GM18502 (cell line): ENCODE results near the gene LYPD1.
"Not testable (repeated sequence)": the region's sequence is repeated elsewhere in the genome, so short reads cannot be mapped to it uniquely, and the experiment has no call there.

Experiments
- ATAC-seq: cut with Tn5 transposase; IDR thresholded peaks from one replicate; pipeline ENCODE4 v1.9.1; 2021; ENCODE audit warnings: mild to moderate bottlenecking; ENCODE audit not compliant: unreplicated experiment, poor library complexity

Gene LYPD1

DNA sequence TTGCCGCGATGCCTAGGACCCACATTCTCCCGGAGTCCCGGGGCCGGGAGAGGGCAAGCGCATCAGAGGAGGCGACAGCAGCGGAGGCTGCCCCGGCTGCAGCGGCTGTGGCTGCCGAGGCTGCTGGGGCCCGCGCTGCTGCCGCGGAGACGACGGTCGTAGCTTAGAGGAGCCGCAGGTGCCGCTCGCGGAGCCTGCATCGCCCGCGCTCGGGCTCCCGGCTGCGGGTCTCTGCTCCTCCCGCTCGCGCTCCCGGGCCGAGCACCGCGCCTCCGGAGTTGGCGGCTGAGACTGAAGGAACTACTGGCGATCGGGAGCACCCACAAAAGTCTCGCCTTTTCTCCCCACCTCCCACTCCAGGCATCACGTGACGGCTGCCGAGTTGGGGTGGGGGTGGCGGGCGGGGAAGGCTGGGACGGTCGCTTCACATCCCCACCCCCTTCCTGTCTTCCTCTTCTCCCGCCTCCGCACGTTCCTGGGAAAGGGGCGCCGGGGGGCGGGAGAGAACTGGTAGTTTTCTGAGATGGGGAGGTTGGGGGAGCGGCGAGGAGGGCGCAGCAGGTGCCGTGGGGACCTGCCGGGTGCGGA lies at the start of gene LYPD1:
LYPD1 (minus strand) TSS at position 298 of the 588 bp plus-strand sequence; CDS start at position 25, 273 bp downstream.
- no peak for ATAC-seq

DNA sequence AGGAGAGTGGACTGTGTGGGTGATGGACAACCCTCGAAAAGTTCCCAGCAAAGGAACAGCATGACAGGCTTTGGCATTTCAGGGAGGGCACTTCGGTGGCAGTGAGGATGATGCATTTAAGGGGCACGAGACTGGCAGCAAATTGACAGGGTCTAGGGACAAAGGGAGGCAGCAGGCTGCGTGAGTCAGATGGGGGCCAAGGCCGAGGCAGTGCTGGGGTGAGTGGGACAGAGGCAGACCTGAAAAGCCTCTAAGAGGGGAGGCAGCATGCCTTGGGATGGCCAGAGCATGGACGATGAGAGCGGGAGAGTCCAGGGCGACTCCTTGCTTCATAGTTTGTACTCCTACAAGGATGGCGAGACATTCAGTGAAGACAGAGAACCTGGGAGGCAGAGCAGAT lies 49.5 kb upstream of the LYPD1 start:
- ATAC-seq = no peak

DNA sequence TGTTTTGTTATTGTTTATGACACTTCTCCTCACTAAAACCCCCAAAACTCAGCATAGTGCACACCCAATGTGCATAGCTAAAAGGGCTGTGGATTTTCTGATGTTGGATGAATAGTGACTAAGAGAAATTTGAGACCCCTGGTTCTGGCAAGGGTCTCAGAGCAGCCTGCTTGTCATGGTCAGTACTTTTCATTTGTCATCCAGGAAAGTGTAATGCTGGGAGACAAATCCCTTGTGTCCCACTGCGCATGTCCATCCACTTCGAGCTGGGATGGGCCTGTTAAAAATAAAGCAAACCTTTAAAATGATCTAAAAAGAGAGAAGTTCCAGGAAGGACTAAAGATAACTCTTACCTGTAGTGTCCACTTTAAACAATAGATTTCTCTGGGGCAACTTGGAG lies 46.9 kb upstream of the LYPD1 start:
- no peak for ATAC-seq

GRCh38 chr2:132715386-132716351 lies 45.7 kb upstream of the LYPD1 start:
- ATAC-seq = no peak

DNA sequence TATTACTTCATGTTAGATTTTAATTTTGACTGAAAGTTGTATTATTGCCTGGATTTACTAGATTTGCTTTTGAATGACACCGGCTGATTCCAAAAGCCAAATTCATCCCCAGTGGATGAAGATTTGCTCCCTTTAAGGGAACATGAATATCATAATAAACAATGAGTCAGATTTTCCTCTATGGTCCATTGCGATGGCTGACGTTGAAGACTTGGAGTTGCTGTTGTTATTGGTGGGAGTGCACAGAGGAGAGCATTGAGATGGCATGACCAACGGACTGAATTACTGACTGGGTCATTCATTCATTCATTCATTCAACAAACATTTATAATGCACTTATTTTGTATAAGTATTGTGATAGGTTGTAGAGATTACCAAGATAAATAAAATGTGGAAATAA lies 33.4 kb upstream of the LYPD1 start:
- ATAC-seq = no peak

GRCh38 chr2:132701810-132702209 lies 31.8 kb upstream of the LYPD1 start:
- ATAC-seq = no peak

DNA sequence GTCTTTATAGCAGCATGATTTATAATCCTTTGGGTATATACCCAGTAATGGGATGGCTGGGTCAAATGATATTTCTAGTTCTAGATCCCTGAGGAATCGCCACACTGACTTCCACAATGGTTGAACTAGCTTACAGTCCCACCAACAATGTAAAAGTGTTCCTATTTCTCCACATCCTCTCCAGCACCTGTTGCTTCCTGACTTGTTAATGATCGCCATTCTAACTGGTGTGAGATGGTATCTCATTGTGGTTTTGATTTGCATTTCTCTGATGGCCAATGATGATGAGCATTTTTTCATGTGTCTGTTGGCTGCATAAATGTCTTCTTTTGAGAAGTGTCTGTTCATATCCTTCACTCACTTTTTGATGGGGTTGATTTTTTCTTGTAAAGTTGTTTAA lies 29.8 kb upstream of the LYPD1 start:
- not testable (repeated sequence) for ATAC-seq

- ATAC-seq = not testable (repeated sequence)
Observed at GRCh38 chr2:132698347-132698746, 28.3 kb upstream of the LYPD1 start.

DNA sequence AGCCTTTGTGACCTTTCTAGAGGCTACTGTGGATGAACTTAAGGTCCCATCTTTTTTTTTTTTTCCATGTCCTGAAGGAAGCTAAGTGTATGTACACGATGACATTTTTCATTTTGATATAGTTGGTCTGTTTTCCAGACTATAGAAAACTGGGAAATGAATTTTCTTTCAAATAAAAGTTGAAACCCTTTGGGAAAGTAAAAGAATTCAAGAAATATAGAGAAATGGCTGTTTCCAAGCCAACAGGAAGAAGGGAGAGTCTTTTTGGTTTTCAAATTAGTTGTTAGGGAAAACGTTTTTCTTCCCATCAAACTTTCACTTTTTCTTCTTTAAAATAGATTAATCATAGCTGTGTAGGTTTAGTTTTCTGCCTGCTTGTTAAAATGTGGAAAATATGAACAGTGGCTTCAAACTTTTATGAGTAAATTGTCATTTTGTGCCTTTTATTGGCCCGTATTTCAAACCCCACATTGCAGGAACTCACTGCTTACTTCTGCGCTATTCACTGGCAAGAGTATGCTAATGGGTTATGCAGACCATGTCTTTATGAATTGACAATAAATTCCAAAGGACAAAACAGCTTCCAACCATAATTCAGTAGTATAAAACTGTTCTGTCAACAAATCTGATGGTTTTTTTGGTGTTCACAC lies 27.7 kb upstream of the LYPD1 start:
- no peak for ATAC-seq

DNA sequence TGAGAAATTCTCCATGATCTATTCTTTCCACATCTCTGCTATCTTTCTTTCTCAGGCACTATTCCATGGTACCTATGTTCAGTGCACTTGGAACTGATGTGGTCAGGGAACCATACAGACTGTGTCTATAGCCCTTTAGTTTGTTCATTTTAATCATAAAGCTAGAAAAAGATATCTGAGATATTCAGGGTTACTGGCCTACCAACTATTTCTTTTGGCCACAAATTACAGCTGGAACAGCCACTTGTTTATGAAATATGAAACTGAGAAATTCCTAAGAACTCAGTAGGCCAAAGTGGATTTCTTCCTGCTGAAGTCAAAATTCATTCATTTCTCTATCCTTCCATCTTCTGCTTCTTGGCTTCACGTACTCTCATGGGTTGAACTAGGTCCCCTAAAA lies 22.8 kb upstream of the LYPD1 start:
- ATAC-seq = no peak

DNA sequence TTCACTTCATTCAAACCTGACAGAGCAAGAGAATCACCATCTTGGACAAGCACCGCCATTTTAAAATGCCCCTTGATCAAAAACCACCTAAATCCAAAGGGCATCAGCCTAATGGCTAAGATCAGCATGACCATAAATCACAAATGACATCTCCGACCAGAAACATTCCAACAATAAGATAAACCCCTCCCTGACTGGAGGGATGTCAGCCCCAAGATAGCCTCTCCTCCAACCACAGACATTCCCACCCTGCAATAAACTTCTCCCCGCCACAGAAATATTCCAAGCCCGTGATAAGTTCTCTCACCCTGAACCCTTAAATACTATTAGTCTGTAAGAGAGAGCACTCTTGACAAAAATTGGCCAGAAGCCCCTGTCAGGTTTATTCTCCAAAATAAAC lies 21.6 kb upstream of the LYPD1 start:
- no peak for ATAC-seq

GRCh38 chr2:132690664-132691303 lies 20.8 kb upstream of the LYPD1 start:
- no peak for ATAC-seq

- ATAC-seq = no peak
Observed at GRCh38 chr2:132681766-132682165, 11.8 kb upstream of the LYPD1 start.

- no peak for ATAC-seq
Observed at GRCh38 chr2:132680544-132680943, 10.5 kb upstream of the LYPD1 start.

GRCh38 chr2:132678483-132678882 lies 8.5 kb upstream of the LYPD1 start:
- no peak for ATAC-seq

DNA sequence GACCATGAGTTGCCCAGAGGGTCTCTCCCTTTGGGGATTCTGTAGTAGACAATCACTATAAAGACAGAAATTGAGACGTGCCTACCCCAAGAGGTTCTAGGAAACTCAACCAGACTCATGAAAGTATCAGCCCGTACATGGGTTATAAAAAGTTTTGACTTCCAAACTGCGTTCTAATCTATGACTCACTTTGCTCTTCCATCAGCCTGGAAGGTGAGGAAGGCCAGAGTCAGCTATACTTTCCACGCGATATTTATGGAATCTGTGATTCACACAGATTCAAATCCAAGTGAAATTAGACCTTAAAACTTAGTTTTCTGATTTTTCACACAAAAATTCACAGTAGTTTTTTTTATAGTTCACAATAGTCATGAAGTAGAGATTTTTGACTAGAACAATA lies 7.7 kb upstream of the LYPD1 start:
- no peak for ATAC-seq

GRCh38 chr2:132676999-132677398 lies 7.0 kb upstream of the LYPD1 start:
- ATAC-seq = no peak

DNA sequence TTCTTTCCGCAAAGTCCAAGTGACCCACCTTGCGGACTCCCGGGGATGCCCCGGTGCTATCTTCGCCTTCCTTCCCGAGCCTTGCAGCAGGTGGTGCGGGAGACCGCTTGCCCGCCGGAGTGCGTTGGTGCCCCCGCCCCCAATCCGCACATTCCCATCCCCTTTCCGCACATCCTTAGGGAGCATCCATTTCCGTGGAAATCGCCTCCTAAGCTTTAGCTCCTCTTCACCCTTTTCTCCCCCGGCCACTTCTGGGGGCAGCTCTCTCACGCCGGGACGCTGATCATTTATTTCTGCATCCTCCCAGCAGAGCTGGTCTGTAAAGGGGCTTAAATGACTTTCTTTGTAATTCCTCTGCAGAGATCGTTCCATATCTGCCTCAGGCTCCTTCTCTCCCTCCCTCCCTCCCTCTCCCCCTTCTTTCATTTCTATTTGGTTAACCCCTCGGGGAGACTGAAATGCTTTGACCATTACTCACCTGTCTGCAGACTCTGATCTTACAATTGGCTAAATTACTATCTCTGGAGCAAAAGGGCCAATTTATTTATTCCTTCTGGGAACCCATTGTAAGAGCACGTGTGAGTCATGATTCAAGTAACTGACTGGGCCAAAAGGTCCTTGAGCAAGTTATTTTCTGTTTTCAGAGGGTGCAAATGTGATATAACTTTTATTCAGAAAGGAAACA lies 1.3 kb upstream of the LYPD1 start:
- ATAC-seq = no peak

DNA sequence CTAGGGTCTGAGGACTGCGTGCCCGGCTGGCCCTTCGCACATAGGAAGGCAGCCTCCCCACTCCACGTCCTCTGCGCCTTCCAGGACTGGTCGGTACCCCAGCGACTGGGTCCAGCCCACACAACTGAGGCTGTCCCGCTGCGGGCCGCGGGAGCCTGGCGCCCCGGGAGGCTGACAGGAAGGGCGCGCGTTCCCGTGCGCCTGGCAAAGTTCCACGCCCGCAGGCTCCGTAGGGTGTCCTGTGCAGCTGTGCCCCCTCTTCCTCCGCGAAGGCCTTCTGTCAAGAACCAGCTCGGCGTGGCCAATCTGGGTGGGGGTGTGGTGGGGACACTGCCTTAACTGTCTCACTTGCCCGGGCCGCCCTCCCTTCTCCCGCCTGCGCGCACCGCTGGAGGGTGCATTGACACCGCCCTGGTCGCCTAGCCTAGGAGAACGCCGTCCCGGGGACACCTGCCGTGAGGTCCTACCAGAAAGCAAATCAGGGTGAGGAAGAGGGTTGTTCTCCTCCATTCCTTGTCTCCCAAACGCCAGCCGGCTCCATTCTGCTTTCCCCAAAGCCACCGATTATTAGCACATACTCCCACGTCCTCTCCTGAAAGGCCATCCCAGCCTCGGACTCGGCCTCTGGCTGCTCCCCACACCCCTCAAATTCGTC lies 618 bp upstream of the LYPD1 start:
- no peak for ATAC-seq
